OCI-LY7 (cell line): Measurements from ENCODE around the gene NDRG4.

ENCODE experiments used
- EZH2phosphoT487 ChIP-seq: fragments of 200-600 bp; sonication (generic); IDR thresholded peaks from 2 replicates; pipeline ENCODE4 v1.6.1; 2018; ENCODE audit warnings: low read depth, borderline replicate concordance, mild to moderate bottlenecking, mixed run types, antibody characterized with exemption, low read length, moderate library complexity, mixed read lengths
- TF ChIP-seq, protein P1 (sequence below): fragments of 200-600 bp; sonication (generic); conservative IDR thresholded peaks from 2 replicates; pipeline ENCODE4 v1.5.1; 2014; ENCODE audit warnings: mild to moderate bottlenecking, antibody characterized with exemption, low read length, moderate library complexity, mixed read lengths

DNA sequence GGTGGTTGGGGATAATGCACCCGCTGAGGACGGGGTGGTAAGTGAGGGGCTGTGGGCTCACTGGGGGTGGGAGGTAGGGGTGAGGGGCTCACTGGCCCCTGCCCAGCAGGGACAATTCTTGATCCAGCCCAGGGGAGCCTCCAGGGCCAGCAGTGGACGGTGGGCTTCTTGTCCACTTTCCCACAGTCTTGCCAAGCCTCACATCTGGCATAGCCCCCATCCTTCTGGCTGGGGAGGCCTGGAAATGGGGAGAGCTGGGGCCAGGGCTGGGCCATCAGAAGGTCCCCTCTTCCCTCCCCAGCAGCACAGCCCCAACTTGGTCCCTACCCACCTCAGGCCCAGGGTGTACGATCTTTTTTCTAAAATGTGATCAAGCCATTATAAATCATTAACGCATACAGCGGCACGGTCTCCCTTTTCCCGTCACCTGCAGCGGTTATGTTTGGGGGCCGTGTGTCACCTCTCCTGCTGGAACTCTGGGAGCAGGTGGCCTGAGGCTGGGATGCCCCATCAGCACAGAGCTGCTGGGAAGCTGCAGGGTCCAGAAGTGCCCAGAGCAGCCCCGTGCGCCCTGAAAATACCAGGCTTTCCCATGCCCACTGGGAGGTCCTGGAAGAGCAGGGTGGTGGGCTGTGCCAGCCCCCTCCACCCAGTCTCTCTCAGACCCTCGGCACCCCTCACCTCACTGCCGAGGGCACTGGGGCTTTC lies 8.2 kb downstream of the NDRG4 start:
- TF ChIP-seq, protein P1, sequence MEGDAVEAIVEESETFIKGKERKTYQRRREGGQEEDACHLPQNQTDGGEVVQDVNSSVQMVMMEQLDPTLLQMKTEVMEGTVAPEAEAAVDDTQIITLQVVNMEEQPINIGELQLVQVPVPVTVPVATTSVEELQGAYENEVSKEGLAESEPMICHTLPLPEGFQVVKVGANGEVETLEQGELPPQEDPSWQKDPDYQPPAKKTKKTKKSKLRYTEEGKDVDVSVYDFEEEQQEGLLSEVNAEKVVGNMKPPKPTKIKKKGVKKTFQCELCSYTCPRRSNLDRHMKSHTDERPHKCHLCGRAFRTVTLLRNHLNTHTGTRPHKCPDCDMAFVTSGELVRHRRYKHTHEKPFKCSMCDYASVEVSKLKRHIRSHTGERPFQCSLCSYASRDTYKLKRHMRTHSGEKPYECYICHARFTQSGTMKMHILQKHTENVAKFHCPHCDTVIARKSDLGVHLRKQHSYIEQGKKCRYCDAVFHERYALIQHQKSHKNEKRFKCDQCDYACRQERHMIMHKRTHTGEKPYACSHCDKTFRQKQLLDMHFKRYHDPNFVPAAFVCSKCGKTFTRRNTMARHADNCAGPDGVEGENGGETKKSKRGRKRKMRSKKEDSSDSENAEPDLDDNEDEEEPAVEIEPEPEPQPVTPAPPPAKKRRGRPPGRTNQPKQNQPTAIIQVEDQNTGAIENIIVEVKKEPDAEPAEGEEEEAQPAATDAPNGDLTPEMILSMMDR, result no peak
- TF ChIP-seq EZH2phosphoT487, result no peak
